GM12874 (cell line): Measurements from ENCODE around the gene SCG2.

Source experiments
- CTCF ChIP-seq: IDR thresholded peaks from 2 replicates; pipeline ENCODE4 v1.5.1; 2011; ENCODE audit warnings: low read depth, mild to moderate bottlenecking, control low read depth, low read length, moderate library complexity; ENCODE audit not compliant: insufficient read depth

SCG2 gene

GRCh38 chr2:223606946-223607345 lies 4.8 kb upstream of the SCG2 start:
- no peak for TF ChIP-seq CTCF

DNA sequence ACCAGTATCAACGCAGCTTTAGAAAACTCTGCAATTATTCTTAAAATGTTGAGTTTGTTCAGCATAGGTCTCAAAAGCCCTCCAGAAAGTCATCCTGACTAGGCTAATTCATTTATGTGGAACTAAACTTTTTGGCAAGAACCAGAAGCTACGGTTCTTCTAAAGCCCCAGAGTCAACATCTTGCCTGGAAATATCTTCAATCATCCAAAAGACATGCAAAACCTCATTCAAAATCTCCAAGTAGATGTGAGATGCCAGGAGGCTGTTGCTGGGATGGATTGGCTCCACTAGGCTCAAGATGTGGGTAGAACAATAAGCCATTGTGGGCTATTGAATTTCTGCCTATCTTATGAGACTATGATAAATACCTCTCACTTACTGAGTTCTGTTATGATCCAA lies 2.1 kb upstream of the SCG2 start:
- TF ChIP-seq CTCF, result no peak

DNA sequence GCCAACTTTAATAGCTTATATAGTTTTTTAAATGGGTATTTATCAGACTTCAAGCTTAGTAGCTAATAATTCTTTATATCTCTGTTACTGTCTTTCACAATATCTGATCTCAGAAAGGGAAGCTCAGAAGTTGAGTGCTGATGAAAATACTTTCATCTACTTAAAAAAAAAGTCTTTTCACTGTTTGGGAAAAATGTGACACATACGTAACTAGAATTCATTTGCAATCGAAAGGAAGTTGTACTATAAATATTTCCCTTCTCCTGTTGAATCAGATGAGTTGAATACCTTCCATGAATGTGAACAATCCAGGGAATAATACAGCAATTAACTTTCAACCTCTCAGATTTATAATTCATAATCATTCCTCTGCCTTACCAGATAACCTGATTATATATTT lies 811 bp upstream of the SCG2 start:
- no peak for TF ChIP-seq CTCF

- no peak for TF ChIP-seq CTCF
These were observed 1.1 kb downstream of the SCG2 start for GRCh38 chr2:223601018-223601417.

DNA sequence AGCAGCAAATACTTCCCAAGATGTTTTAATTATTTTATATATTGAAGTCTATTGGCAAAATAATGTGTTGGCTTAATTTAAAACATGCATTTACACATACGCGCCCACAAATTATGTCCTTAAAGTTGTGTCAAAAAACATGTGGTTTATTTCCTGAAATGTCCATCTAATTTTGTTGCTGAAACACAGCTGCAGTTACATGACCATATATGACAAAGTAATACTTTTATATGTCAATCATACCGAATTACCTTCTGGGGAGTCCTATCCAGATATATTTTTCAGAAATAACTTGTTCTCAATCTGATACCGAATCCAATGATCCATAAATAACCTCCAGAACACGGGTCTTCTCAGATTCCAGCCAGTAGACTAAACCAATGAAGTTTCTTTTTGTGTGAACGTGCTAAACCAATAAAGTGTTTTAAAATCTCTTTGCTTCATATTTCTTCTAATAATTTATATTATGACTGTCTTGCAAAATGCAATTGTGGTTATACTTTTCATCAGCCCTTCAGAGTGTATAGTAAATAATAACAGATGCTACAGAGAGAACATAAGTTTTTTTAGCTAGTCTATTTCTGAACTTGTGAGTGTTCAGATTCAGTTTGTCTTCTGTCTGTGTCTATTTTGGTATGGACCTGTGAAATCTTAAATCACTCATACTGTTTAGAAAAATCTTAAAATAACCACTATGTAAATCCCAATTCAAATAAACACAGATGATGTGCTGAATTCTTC lies 2.4 kb downstream of the SCG2 start:
- TF ChIP-seq CTCF, result no peak

- no peak for TF ChIP-seq CTCF
These were observed 3.0 kb downstream of the SCG2 start for GRCh38 chr2:223598994-223599639.

DNA sequence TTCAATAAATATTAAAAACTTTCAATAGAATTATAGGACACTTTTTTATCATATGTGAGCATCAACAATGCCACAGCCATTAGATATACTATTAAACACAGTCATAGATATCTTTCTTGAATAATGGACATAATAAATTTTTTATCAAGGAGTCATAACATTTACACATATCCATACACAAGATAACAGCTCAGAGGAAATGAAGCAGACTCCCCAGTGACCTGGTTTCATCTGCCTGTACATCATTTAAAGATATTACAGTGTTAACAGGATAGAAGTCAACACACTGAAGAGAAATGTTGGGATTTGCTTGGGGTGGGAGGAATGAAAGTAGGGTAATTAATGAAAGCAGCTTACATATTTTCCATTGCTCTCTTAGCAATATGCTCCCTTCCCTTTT lies 5.1 kb downstream of the SCG2 start:
- no peak for TF ChIP-seq CTCF
